Measurements from ENCODE around the gene PAM. TPM values are rescaled to one million over a fixed set of nuclear protein-coding genes. Genes with fewer than 3 reads are reported as not detected.
"Not testable (repeated sequence)": the region's sequence is repeated elsewhere in the genome, so short reads cannot be mapped to it uniquely, and the experiment has no call there.

Gene PAM
- total and polyA plus RNA-seq, 8 donors: 27.4 to 322 (median 93.9) TPM

DNA sequence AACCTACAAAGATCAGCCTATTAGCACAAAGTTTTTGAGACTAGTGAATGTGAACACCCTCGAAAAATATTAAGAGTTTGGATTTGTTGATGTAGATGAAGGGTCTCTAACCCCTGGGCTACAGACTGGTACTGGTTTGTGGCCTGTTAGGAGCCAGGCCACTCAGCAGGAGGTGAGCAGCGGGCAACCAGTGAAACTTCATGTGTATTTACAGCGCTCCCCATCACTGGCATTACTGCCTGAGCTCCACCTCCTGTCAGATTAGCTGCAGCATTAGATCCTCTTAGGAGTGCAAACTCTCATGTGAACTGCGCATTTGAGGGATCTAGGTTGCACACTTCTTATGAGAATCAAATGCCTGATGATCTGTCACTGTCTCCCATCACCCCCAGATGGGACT lies 11.2 kb upstream of the PAM start:
- no peak for DNase-seq
- no peak overlapping the region for H3K4me3 ChIP-seq
- no peak overlapping the region for H3K27ac ChIP-seq
- intact Hi-C loops (cut with DNase I; ENCODE audit: low total_unique reads): no loop called here
- WGBS, 5 donors: 92 to 94% (median 93%) methylated on average over 4 of the region's 4 CpGs
- no peaks in the 10 kb centered on the region for H3K9me3 ChIP-seq
- TF ChIP-seq POLR2AphosphoS5 (IDR thresholded peaks at IDR 0.05) (no peak), POLR2A (IDR thresholded peaks at IDR 0.05) (no peak), EP300 (IDR thresholded peaks at IDR 0.05) (no peak), CTCF (IDR thresholded peaks at IDR 0.05) (no peak)
- H3K27me3 ChIP-seq: no peaks in the 10 kb centered on the region
- no peaks in the 10 kb centered on the region for H3K36me3 ChIP-seq
- H3K4me1 ChIP-seq: no peaks in the 10 kb centered on the region

DNA sequence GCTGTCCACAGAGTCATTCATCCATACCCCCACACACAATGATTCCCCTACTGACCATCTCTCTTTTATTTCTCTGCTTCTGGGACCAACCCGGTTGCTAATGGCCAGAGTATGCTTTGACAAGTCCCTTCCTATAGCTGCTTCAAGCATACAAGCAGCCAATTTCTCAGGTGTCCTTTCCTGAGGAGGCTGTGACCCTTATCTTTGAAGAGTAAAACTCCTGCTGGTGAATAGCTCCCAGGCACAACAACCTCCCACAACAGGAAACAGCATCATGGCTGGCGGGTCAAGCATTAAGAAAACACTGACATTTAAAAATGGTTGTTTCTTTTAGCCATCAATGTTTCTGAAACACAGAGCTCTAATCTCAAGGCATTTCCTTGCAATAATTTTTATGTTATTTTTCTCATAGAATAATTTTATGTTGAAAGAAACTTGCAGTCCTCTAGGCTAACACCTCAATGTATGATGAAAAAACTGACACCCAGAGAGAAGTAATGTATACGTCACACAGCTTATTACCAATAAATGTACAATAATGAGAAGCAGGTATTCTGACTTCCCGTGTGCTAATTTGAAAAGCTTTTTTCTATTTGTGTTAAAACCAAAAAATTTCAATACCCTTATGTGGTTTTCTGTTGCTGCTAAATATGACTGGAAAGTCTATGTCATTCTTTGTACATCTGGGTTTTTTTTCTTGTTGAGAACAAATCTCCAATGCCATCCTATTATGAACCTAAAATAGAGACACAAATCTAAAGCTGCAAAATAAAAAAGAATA lies 7.5 kb upstream of the PAM start:
- H3K4me1 ChIP-seq: no peaks in the 10 kb centered on the region
- H3K9me3 ChIP-seq: no peaks in the 10 kb centered on the region
- DNase-seq: no peak
- intact Hi-C loops (cut with DNase I; ENCODE audit: low total_unique reads): no loop called here
- H3K27ac ChIP-seq: no peak overlapping the region
- no peaks in the 10 kb centered on the region for H3K27me3 ChIP-seq
- no peak overlapping the region for H3K4me3 ChIP-seq
- TF ChIP-seq EP300 (IDR thresholded peaks at IDR 0.05) (no peak), POLR2AphosphoS5 (IDR thresholded peaks at IDR 0.05) (no peak), CTCF (IDR thresholded peaks at IDR 0.05) (no peak), POLR2A (IDR thresholded peaks at IDR 0.05) (no peak)
- H3K36me3 ChIP-seq: no peaks in the 10 kb centered on the region
- 72 to 76% (median 75%) methylated on average over 4 of the region's 4 CpGs for WGBS, 5 donors

DNA sequence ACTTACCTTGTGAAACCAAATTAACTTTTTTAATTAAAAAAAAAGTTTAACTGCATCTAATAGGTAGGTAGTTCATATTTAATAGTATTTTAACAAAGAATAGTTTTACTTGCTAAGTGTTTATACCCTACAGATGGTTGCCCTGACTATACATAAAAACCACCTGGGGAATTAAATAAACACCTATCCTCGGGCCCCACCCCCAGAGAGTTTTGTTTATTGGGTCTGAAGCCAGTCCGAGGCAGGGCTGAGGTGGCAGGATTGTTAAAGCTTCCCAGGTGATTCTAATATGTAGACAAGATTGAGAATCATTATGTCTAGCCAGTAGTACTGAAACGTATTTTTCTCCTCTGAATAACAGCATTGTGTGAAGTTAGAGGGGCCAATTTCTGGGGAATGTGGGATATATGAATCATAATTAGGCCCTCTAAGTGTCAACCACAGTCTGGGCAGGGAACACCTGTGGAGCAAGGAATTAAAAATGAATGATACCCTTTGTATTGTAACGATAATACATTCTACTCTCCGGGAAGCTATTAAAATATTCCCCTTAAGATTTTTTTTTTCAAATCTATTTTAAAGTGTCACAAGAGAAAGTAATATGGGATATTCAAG lies 5.6 kb upstream of the PAM start:
- no peak overlapping the region for H3K27ac ChIP-seq
- TF ChIP-seq EP300 (IDR thresholded peaks at IDR 0.05) (no peak), POLR2A (IDR thresholded peaks at IDR 0.05) (no peak), CTCF (IDR thresholded peaks at IDR 0.05) (no peak), POLR2AphosphoS5 (IDR thresholded peaks at IDR 0.05) (no peak)
- H3K27me3 ChIP-seq: peaks cover 0 to 9% (median 0%) of the 10 kb centered on the region in 3 donors
- no peak for DNase-seq
- H3K4me3 ChIP-seq: no peak overlapping the region
- H3K4me1 ChIP-seq: peaks cover 8 to 9% (median 9%) of the 10 kb centered on the region in 4 donors
- 60 to 75% (median 63%) methylated on average over 5 of the region's 5 CpGs for WGBS, 5 donors
- intact Hi-C loops (cut with DNase I; ENCODE audit: low total_unique reads): no loop called here
- H3K36me3 ChIP-seq: no peaks in the 10 kb centered on the region
- no peaks in the 10 kb centered on the region for H3K9me3 ChIP-seq

DNA sequence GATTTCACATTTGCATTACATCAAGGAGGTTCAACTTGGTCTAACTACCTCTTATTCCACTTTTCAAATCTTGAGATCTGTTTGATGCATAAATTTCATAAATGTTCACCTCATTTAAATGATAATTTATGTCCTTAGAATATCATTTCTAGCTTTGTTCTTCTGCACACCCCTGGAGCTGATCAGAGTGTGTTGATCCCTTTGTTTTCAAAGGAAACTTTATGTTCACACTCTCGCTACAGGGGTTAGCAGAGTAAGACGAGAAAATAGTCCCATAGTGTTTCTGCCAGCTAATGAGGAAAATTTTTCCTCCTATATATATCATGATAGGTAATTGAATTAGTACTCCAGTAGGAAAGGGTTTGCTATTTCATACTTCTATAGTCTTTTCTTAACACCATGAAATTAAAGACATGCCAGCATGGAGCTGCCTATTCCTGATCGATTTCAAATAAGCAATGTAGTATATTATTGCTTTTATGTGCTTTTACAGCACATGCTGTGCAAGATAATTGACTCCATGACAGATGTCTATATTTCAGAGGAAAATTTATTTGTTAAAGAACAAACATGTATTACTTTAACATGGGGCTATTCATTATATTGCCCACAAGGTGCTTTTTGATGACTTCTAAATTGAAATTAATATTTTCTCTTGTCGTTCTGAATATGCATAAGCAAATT lies 4.8 kb upstream of the PAM start:
- Histone ChIP-seq H3K4me1 (peaks cover 8 to 17% (median 10%) of the 10 kb centered on the region in 4 donors), H3K27ac (no peak overlapping the region), H3K9me3 (no peaks in the 10 kb centered on the region), H3K4me3 (no peak overlapping the region), H3K27me3 (peaks cover 0 to 9% (median 0%) of the 10 kb centered on the region in 3 donors), H3K36me3 (no peaks in the 10 kb centered on the region)
- 87 to 94% (median 89%) methylated on average over 4 of the region's 4 CpGs for WGBS, 5 donors
- intact Hi-C loops (cut with DNase I; ENCODE audit: low total_unique reads): no loop called here
- DNase-seq: no peak
- TF ChIP-seq POLR2A (IDR thresholded peaks at IDR 0.05) (no peak), EP300 (IDR thresholded peaks at IDR 0.05) (no peak), CTCF (IDR thresholded peaks at IDR 0.05) (no peak), POLR2AphosphoS5 (IDR thresholded peaks at IDR 0.05) (no peak)

DNA sequence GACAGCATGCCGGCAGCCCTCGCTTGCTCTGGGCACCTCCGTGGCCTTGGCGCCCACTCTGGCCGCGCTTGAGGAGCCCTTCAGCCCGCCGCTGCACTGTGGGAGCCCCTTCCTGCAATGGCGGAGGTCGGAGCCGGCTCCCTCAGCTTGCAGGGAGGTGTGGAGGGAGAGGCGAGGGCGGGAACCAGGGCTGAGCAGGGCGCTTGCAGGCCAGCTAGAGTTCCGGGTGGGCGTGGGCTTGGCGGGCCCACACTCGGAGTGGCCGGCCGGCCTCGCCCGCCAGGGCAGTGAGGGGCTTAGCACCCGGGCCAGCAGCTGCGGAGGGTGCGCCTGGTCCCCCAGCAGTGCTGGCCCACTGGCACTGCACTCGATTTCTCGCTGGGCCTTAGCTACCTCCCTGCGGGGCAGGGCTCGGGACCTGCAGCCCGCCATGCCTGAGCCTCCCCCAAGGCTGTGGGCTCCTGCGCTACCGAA lies 3.2 kb upstream of the PAM start:
- peaks cover 8 to 22% (median 19%) of the 10 kb centered on the region in 4 donors for H3K4me1 ChIP-seq
- H3K9me3 ChIP-seq; DNase-seq; intact Hi-C loops (cut with DNase I; ENCODE audit: low total_unique reads); H3K27me3 ChIP-seq; H3K4me3 ChIP-seq; H3K27ac ChIP-seq; H3K36me3 ChIP-seq: not testable (repeated sequence)
- WGBS, 5 donors: 84 to 94% (median 89%) methylated on average over 18 to 32 of the region's 32 CpGs
